Measurements from ENCODE around the gene CDAN1. TPM values are rescaled to one million over a fixed set of nuclear protein-coding genes. Genes with fewer than 3 reads are reported as not detected.

CDAN1 gene
- total RNA-seq, 1 donor: 15.1 TPM

GRCh38 chr15:42719043-42719442, 17.9 kb downstream of the CDAN1 start:
- no peak overlapping the region for H3K4me3 ChIP-seq (ENCODE audit: low read depth, low read length)
- no peak for TF ChIP-seq CTCF (IDR thresholded peaks at IDR 0.05; ENCODE audit: insufficient read depth, low read depth, low read length)
- DNase-seq (ENCODE audit: low read depth): no peak

- TF ChIP-seq CTCF (IDR thresholded peaks at IDR 0.05; ENCODE audit: insufficient read depth, low read depth, low read length): no peak
- DNase-seq (ENCODE audit: low read depth): no peak
- H3K4me3 ChIP-seq (ENCODE audit: low read depth, low read length): no peak overlapping the region
These were observed 20.3 kb downstream of the CDAN1 start for GRCh38 chr15:42716626-42717025.

- no peak for DNase-seq (ENCODE audit: low read depth)
- TF ChIP-seq CTCF (IDR thresholded peaks at IDR 0.05; ENCODE audit: insufficient read depth, low read depth, low read length): no peak
- no peak overlapping the region for H3K4me3 ChIP-seq (ENCODE audit: low read depth, low read length)
These were observed 20.8 kb downstream of the CDAN1 start for GRCh38 chr15:42716125-42716524.

- H3K4me3 ChIP-seq (ENCODE audit: low read depth, low read length): no peak overlapping the region
- no peak for DNase-seq (ENCODE audit: low read depth)
- no peak for TF ChIP-seq CTCF (IDR thresholded peaks at IDR 0.05; ENCODE audit: insufficient read depth, low read depth, low read length)
These were observed 24.3 kb downstream of the CDAN1 start for GRCh38 chr15:42712584-42712983.

GRCh38 chr15:42711746-42712145, 25.2 kb downstream of the CDAN1 start:
- TF ChIP-seq CTCF (IDR thresholded peaks at IDR 0.05; ENCODE audit: insufficient read depth, low read depth, low read length): no peak
- DNase-seq (ENCODE audit: low read depth): no peak
- no peak overlapping the region for H3K4me3 ChIP-seq (ENCODE audit: low read depth, low read length)

- no peak overlapping the region for H3K4me3 ChIP-seq (ENCODE audit: low read depth, low read length)
- DNase-seq (ENCODE audit: low read depth): no peak
- no peak for TF ChIP-seq CTCF (IDR thresholded peaks at IDR 0.05; ENCODE audit: insufficient read depth, low read depth, low read length)
These were observed 26.3 kb downstream of the CDAN1 start for GRCh38 chr15:42710662-42711061.

- no peak for TF ChIP-seq CTCF (IDR thresholded peaks at IDR 0.05; ENCODE audit: insufficient read depth, low read depth, low read length)
- DNase-seq (ENCODE audit: low read depth): no peak
- no peak overlapping the region for H3K4me3 ChIP-seq (ENCODE audit: low read depth, low read length)
These were observed 28.9 kb downstream of the CDAN1 start for GRCh38 chr15:42707873-42708544.

Measured in fibroblast of villous mesenchyme (primary cell).